Measurements from ENCODE around the gene RSPH1.
A peak's percentile ranks its signal among the peaks of the same experiment; 100 is the strongest.

RSPH1 gene

DNA sequence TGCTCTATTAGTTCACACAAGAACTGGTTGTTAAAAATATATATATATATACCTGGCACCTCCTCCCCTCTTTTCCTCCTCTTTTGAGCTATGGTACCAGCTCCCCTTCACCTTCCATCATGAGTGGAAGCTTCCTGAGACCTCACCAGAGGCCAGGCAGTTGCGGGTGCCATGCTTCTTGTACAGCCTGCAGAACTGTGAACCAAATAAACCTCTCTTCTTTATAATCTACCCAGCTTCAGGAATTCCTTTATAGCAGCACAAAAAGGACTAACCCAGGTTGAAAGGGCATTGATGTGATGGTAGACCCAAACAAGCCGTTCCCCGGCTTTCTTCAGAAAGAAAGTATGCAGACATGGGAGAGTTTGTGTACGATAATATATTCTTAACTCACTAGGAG is 14.9 kb downstream of the RSPH1 start:
- H3K27ac ChIP-seq = no peak overlapping the region
- TF ChIP-seq, protein P1, sequence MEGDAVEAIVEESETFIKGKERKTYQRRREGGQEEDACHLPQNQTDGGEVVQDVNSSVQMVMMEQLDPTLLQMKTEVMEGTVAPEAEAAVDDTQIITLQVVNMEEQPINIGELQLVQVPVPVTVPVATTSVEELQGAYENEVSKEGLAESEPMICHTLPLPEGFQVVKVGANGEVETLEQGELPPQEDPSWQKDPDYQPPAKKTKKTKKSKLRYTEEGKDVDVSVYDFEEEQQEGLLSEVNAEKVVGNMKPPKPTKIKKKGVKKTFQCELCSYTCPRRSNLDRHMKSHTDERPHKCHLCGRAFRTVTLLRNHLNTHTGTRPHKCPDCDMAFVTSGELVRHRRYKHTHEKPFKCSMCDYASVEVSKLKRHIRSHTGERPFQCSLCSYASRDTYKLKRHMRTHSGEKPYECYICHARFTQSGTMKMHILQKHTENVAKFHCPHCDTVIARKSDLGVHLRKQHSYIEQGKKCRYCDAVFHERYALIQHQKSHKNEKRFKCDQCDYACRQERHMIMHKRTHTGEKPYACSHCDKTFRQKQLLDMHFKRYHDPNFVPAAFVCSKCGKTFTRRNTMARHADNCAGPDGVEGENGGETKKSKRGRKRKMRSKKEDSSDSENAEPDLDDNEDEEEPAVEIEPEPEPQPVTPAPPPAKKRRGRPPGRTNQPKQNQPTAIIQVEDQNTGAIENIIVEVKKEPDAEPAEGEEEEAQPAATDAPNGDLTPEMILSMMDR (conservative IDR thresholded peaks at IDR 0.05) = no peak
- TF ChIP-seq ZFX (IDR thresholded peaks at IDR 0.05) = no peak

DNA sequence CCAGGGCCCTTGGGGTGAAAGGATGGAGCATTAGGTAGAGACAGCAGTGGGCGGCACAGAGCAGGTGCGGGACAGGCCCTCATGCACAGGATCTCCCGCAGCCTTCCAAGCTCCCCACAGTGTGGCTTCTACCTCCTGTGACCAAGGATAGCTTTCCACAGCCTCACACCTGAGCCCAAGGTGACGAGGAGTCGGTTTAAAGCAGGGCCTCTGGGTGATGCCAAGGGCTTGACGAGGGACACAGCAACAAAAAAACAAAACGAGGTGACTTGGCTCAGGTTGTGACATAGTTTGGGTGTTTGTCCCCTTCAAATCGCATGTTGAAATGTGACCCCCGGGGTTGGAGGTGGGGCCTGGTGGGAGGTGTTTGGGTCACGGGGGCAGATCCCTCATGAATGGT is 15.3 kb downstream of the RSPH1 start:
- TF ChIP-seq ZFX (IDR thresholded peaks at IDR 0.05) = no peak
- TF ChIP-seq, protein P1 (conservative IDR thresholded peaks at IDR 0.05) = no peak
- no peak overlapping the region for H3K27ac ChIP-seq

DNA sequence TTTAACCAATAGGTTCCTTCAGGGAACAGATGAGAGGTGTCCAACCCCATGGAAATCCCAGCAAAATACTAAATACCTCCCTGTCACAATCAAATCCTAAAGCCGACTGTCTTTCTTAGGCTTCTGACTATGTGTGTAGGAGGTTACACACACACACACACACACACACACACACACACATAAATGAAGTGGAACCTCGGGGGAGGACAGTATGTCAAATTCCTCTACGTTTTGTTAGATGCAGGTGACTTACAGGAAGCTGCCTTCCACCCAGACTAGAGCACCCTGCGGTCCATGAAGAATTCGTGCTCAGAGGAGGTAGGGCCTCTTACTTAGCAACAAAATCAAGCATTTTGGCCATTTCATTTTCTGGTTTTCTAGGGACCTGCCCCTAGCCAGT is 16.4 kb downstream of the RSPH1 start:
- no peak for TF ChIP-seq ZFX (IDR thresholded peaks at IDR 0.05)
- TF ChIP-seq, protein P1 (conservative IDR thresholded peaks at IDR 0.05) = no peak
- no peak overlapping the region for H3K27ac ChIP-seq

DNA sequence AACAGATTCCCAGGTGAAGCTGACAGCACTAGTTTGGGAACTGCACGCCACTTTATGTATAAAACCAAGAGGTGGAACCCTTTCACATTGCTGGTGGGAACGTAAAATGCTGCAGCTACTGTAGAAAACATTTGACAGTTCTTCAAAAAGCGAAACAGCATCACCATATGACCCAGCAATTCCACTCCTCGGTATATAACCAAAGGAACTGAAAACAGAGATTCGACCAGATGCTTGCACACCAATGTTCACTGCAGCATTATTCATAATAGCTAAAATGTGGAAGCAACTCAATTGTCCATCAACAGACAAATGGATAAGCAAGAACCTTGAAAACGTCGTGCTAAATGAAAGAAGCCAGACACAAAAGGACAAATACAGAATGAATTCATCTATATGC is 17.5 kb downstream of the RSPH1 start:
- TF ChIP-seq, protein P1 (conservative IDR thresholded peaks at IDR 0.05) = no peak
- TF ChIP-seq ZFX (IDR thresholded peaks at IDR 0.05) = no peak
- no peak overlapping the region for H3K27ac ChIP-seq

DNA sequence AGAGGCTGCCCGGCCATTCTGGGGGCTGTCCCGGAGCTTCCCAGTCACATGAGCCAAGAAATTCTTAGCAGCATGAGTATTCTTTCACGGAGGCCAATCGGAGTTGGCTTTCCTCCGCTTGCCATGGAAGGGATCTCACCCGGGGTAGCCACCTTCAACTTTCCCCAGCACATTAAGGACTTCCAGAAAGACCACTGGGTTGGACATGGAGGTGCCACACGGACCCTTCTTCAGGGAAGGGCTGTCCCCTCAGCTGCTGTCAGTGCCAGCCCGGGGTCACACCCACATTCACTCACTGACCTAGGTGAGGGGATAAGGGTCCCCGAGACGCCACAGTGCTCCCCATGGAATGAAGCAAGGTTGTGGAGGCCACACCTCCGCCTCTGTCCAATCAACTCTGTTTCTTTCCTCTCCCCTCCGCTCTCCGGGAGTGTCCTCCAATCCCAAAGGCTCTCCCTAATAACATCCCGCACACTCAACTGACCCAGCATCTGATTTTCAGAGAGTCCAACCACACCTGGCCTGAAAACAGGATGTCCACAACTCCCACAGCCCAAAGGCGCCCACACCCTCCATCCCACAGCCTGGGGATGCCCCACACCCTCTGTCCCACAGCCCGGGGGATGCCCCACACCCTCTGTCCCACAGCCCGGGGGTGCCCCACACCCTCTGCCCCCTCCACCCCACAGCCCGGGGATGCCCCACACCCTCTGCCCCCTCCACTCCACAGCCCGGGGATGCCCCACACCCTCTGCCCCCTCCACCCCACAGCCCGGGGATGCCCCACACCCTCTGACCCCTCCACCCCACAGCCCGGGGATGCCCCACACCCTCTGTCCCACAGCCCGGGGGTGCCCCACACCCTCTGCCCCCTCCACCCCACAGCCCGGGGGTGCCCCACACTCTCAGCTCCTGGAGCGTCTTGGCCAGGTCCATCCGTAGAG is 19.4 kb downstream of the RSPH1 start:
- no peak overlapping the region for H3K27ac ChIP-seq
- no peak for TF ChIP-seq ZFX (IDR thresholded peaks at IDR 0.05)
- TF ChIP-seq, protein P1 (conservative IDR thresholded peaks at IDR 0.05) = no peak

DNA sequence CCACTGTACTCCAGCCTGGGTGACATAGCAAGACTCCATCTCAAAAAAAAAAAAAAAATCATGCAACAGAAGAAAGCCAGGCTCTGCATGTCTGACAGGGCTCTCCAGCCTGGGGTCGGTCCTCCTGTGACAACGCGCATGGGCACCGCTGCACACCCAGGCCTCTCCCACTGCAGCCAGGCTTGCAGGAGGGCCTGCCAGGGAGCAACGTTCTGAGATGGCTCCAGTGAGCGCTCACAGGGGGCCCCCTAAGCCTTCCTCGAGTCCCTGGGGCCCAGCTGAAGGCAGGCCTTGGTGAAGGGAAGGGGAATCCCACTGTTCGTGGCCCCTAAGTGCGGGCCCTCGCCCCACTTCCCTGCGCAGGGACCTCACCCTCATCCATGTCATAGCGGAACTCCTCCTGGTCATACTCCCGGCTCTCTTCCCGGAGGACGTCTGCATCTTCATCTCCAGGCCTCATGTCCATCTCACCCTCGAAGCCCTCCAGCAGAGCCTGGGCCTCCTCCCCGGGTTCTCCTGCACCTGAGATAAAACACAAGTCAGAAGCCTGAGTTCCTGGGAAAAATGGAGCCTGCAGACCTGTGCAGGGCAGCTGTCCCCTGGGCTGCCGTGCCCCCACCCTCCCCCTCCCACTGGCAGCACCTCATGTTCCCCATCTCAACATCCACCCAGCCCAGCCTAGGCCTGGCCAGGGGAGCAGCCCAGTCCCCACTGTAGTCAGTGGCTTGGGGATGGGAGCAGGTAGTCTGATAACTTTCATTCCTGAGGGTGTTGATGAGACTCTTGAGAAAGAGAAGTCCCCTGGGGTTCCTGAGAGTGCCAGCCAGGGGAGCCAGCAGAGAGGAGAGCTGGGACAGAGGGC is 20.3 kb downstream of the RSPH1 start:
- no peak for TF ChIP-seq ZFX (IDR thresholded peaks at IDR 0.05)
- TF ChIP-seq, protein P1 (conservative IDR thresholded peaks at IDR 0.05) = no peak

DNA sequence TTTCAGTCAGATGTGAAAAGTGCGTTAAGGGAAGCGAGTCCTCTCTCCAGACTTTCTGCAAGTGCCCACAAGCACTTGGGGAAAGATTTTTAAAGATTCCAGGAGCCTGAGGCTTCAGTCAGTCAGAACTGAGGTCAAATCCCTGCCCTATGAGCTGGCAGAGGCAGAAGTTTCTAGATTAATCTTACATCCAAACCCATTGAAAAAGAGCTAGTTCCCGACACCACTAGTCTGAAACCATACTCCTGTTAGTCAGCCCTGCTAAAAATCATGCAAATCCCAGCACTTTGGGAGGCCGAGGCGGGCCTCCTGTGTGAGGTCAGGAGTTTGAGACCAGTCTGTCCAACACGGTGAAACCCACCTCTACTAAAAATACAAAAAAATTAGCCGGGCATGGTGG is 21.0 kb downstream of the RSPH1 start:
- peak overlapping the region; percentile 77 for H3K27ac ChIP-seq
- TF ChIP-seq, protein P1 (conservative IDR thresholded peaks at IDR 0.05) = no peak
- no peak for TF ChIP-seq ZFX (IDR thresholded peaks at IDR 0.05)

More for the DNA sequence above, 20.3 kb downstream of the RSPH1 start:
- H3K27ac ChIP-seq = peak overlapping the region; percentile 77

All from C4-2B (cell line).